Measurements from ENCODE around the gene C1orf21.

- TF ChIP-seq POLR2A (IDR thresholded peaks at IDR 0.05) (no peak), CTCF (IDR thresholded peaks at IDR 0.05) (no peak)
Observed at GRCh38 chr1:184513966-184514365, 127.1 kb downstream of the C1orf21 start.

Measured in body of pancreas (tissue), 4 donors.